IMR-90 (cell line): ENCODE results near the gene MBD2. TPM values are rescaled to one million over a fixed set of nuclear protein-coding genes. Genes with fewer than 3 reads are reported as not detected.

Experiments
- ATAC-seq: fragments of 200-7000 bp; cut with Tn5 transposase; 2 replicates; pipeline ENCODE4 v1.9.1; 2020; ENCODE audit warnings: low read depth, mild to moderate bottlenecking, moderate library complexity
- BruUV-seq: library from RNA; stranded (reverse); fragments of 400-500 nt; replicated peaks from 2 replicates; lab custom pipeline; 2021; lab: Mats Ljungman, UMichigan
- CTCF ChIA-PET: fragments of 300-600 bp; formaldehyde crosslinking; extraction: SDS; loops from one replicate; lab custom pipeline; 2021; ENCODE audit warnings: antibody characterized with exemption; lab: Yijun Ruan, JAX
- POLR2A ChIA-PET: fragments of 300-600 bp; sonication (Branson Sonifier 250); formaldehyde crosslinking; loops from one replicate; lab custom pipeline; 2022; ENCODE audit warnings: antibody characterized with exemption; ENCODE audit not compliant: unreplicated experiment; lab: Charles Lee
- DNase-seq: peaks from one replicate; pipeline ENCODE4 v3.0.0; 2013
- H2AFZ ChIP-seq: replicated peaks from 2 replicates; pipeline ENCODE3; 2013; ENCODE audit warnings: low read length, mild to moderate bottlenecking; ENCODE audit not compliant: poor library complexity
- H2AK5ac ChIP-seq: 2 replicates; pipeline ENCODE4 v1.6.1; 2013; ENCODE audit warnings: low read depth, low read length, inconsistent platforms
- H2AK9ac ChIP-seq: replicated peaks from 2 replicates; pipeline ENCODE3; 2013; ENCODE audit warnings: mild to moderate bottlenecking, low read depth, low read length, moderate library complexity; ENCODE audit not compliant: poor library complexity
- H2BK120ac ChIP-seq: 2 replicates; pipeline ENCODE4 v1.6.1; 2013; ENCODE audit warnings: low read depth, low read length, inconsistent platforms
- H2BK15ac ChIP-seq: 3 replicates; pipeline ENCODE4 v1.6.1; 2013; ENCODE audit warnings: low read depth, low read length, inconsistent platforms
- H2BK20ac ChIP-seq: 2 replicates; pipeline ENCODE4 v1.6.1; 2013; ENCODE audit warnings: low read depth, mild to moderate bottlenecking, inconsistent platforms, low read length, moderate library complexity
- H2BK5ac ChIP-seq: 2 replicates; pipeline ENCODE4 v1.6.1; 2013; ENCODE audit warnings: mild to moderate bottlenecking, low read depth, low read length, inconsistent platforms; ENCODE audit not compliant: poor library complexity, severe bottlenecking
- H3K14ac ChIP-seq: replicated peaks from 2 replicates; pipeline ENCODE4 v1.6.1; 2013; ENCODE audit warnings: low read depth, low read length, inconsistent platforms
- H3K18ac ChIP-seq: 2 replicates; pipeline ENCODE4 v1.6.1; 2013; ENCODE audit warnings: low read depth, low read length, control low read depth
- H3K23ac ChIP-seq: 2 replicates; pipeline ENCODE4 v1.6.1; 2013; ENCODE audit warnings: low read depth, low read length, inconsistent platforms
- H3K27ac ChIP-seq: 2 replicates; pipeline ENCODE4 v1.5.1; 2013; ENCODE audit warnings: mild to moderate bottlenecking, control low read depth, low read length; ENCODE audit not compliant: insufficient read depth
- H3K27me3 ChIP-seq: 2 replicates; pipeline ENCODE4 v1.6.1; 2013; ENCODE audit warnings: low read length; ENCODE audit not compliant: control insufficient read depth, insufficient read depth
- H3K36me3 ChIP-seq: 2 replicates; pipeline ENCODE4 v1.6.1; 2013; ENCODE audit warnings: low read length, mixed read lengths; ENCODE audit not compliant: control insufficient read depth, insufficient read depth
- H3K4ac ChIP-seq: 2 replicates; pipeline ENCODE4 v1.6.1; 2013; ENCODE audit warnings: low read depth, low read length, inconsistent platforms
- H3K4me1 ChIP-seq: 2 replicates; pipeline ENCODE4 v1.6.1; 2013; ENCODE audit warnings: low read length, mixed read lengths; ENCODE audit not compliant: control insufficient read depth, insufficient read depth
- H3K4me2 ChIP-seq: 2 replicates; pipeline ENCODE4 v1.6.1; 2013; ENCODE audit warnings: low read depth, mild to moderate bottlenecking, control low read depth, low read length, moderate library complexity
- H3K4me3 ChIP-seq: 2 replicates; pipeline ENCODE4 v1.5.1; 2013; ENCODE audit warnings: low read depth, mild to moderate bottlenecking, control low read depth, low read length, moderate library complexity; ENCODE audit not compliant: insufficient read depth
- H3K56ac ChIP-seq: 2 replicates; pipeline ENCODE4 v1.6.1; 2013; ENCODE audit warnings: low read length, inconsistent platforms; ENCODE audit not compliant: insufficient read depth; ENCODE audit errors: extremely low read depth
- H3K79me1 ChIP-seq, 2 experiments: 2 replicates each; pipeline ENCODE4 v1.6.1; 2013; ENCODE audit warnings: low read length in 2 of 2, inconsistent platforms in 1 of 2, low read depth in 1 of 2
- H3K9ac ChIP-seq: 2 replicates; pipeline ENCODE4 v1.6.1; 2013; ENCODE audit warnings: low read depth, low read length, control low read depth
- H3K9me1 ChIP-seq: 2 replicates; pipeline ENCODE4 v1.6.1; 2013; ENCODE audit warnings: low read length, inconsistent platforms; ENCODE audit not compliant: insufficient read depth
- H3K9me3 ChIP-seq: 2 replicates; pipeline ENCODE4 v1.6.1; 2013; ENCODE audit warnings: low read length; ENCODE audit not compliant: control insufficient read depth, insufficient read depth
- H4K20me1 ChIP-seq: 2 replicates; pipeline ENCODE4 v1.6.1; 2013; ENCODE audit warnings: low read length, inconsistent platforms; ENCODE audit not compliant: insufficient read depth
- H4K5ac ChIP-seq: 2 replicates; pipeline ENCODE4 v1.6.1; 2013; ENCODE audit warnings: mild to moderate bottlenecking, low read depth, low read length, control low read depth
- H4K8ac ChIP-seq, 2 experiments: 2 replicates each; pipeline ENCODE4 v1.6.1; 2013; ENCODE audit warnings: low read depth in 2 of 2, low read length in 2 of 2, control low read depth in 1 of 2, inconsistent platforms in 1 of 2
- H4K91ac ChIP-seq: 2 replicates; pipeline ENCODE4 v1.6.1; 2013; ENCODE audit warnings: low read depth, low read length, inconsistent platforms; ENCODE audit not compliant: insufficient read depth
- BHLHE40 ChIP-seq: fragments of 150-350 bp; IDR thresholded peaks from 2 replicates; pipeline ENCODE4 v1.6.1; 2016; ENCODE audit warnings: mild to moderate bottlenecking, low read depth, low read length
- FOS ChIP-seq: fragments of 150-350 bp; IDR thresholded peaks from 2 replicates; pipeline ENCODE4 v1.6.1; 2016; ENCODE audit warnings: low read depth, low read length
- MAFK ChIP-seq: IDR thresholded peaks from 2 replicates; pipeline ENCODE4 v1.6.1; 2012; ENCODE audit warnings: low read depth, low read length, improper control_type of control experiment
- NFE2L2 ChIP-seq: fragments of 150-350 bp; IDR thresholded peaks from 2 replicates; pipeline ENCODE4 v1.6.1; 2016; ENCODE audit warnings: low read depth, mild to moderate bottlenecking, low read length
- SMC3 ChIP-seq: fragments of 150-350 bp; IDR thresholded peaks from 2 replicates; pipeline ENCODE4 v1.6.1; 2016; ENCODE audit warnings: low read depth, mild to moderate bottlenecking, antibody characterized with exemption, low read length, moderate library complexity
- USF2 ChIP-seq: fragments of 150-350 bp; IDR thresholded peaks from 2 replicates; pipeline ENCODE4 v1.6.1; 2017; ENCODE audit warnings: mild to moderate bottlenecking, antibody characterized with exemption, low read length, low read depth
- dilution Hi-C: fragments of 300-500 bp; cut with HindIII; formaldehyde crosslinking; loops from one replicate; pipeline ENCODE4 v1.14.3; 2018; ENCODE audit warnings: low sequenced_read_pairs; ENCODE audit not compliant: unreplicated experiment
- in situ Hi-C: fragments of 300-500 bp; cut with MboI; formaldehyde crosslinking; loops from 3 replicates; pipeline ENCODE4 v1.14.3; 2019; ENCODE audit warnings: low sequenced_read_pairs, inconsistent platforms, mixed read lengths
- intact Hi-C: fragments of 100-400 bp; cut with micrococcal nuclease; formaldehyde crosslinking; loops from 2 replicates; pipeline ENCODE4 v1.10.0; 2022
- polyA plus RNA-seq, 3 experiments: library from polyadenylated mRNA; depleted of rRNA; stranded (reverse); fragments of >200 nt; gene quantifications; 2 replicates each; pipeline ENCODE4 v1.2.3, GENCODE V29; 2012; ENCODE audit warnings: low replicate concordance in 1 of 3
- total RNA-seq: library from RNA; depleted of rRNA; stranded (reverse); fragments of >200 nt; gene quantifications from 2 replicates; pipeline ENCODE4 v1.2.3, GENCODE V29; 2012

The MBD2 gene
- total and polyA plus RNA-seq, 2 of the 4 experiments (the other 2 are of a cell fraction) = 9.7 to 29.5 TPM

DNA sequence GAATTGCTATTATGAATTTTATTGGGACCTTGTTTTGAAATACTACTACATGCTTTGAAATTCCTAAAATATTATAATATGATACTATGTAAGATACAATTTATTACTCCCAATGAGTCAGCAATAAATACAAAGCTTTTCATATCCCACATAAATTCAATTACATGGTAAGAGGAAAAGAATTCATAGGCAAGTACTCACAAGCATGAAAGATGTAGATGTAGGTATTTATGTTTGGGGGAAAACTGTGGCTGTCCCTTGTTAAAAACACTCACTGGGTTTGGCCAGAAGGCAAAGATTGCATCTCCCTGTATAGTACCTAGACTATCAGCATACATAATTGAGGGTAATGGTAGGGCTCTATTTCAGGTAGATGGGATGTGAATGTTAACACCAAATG, 90.4 kb downstream of the MBD2 start:
- no peaks in the 10 kb centered on the region for H3K9me1 ChIP-seq
- DNase-seq (no peak), ATAC-seq (no peak)
- dilution Hi-C loops (no loop called here), intact Hi-C loops (no loop called here), in situ Hi-C loops (no loop called here)
- ChIA-PET CTCF (no interaction called here), POLR2A (no interaction called here)
- H3K9me3 ChIP-seq = no peaks in the 10 kb centered on the region
- no peak overlapping the region for H2AFZ ChIP-seq
- H2AK9ac ChIP-seq = no peak overlapping the region
- H3K27ac ChIP-seq = no peak overlapping the region
- no peak overlapping the region for H2BK120ac ChIP-seq
- H2BK15ac ChIP-seq = no peak overlapping the region
- H3K18ac ChIP-seq = no peak overlapping the region
- no peak overlapping the region for H3K9ac ChIP-seq
- no peaks in the 10 kb centered on the region for H3K36me3 ChIP-seq
- H4K91ac ChIP-seq = no peak overlapping the region
- H3K27me3 ChIP-seq = no peaks in the 10 kb centered on the region
- no peak overlapping the region for H2BK5ac ChIP-seq
- H4K5ac ChIP-seq = no peak overlapping the region
- H3K4me3 ChIP-seq = no peak overlapping the region
- H3K4me2 ChIP-seq = no peak overlapping the region
- no peak overlapping the region for H3K14ac ChIP-seq
- H3K56ac ChIP-seq = no peak overlapping the region
- H4K8ac ChIP-seq = no peak overlapping the region
- no peak overlapping the region for H2BK20ac ChIP-seq
- no peaks in the 10 kb centered on the region for H3K4me1 ChIP-seq
- H2AK5ac ChIP-seq = no peak overlapping the region
- no peaks in the 10 kb centered on the region for H4K20me1 ChIP-seq
- no TSS peak for BruUV-seq
- no peak overlapping the region for H3K4ac ChIP-seq
- H3K79me1 ChIP-seq = no peaks in the 10 kb centered on the region
- H3K23ac ChIP-seq = no peak overlapping the region
- TF ChIP-seq MAFK (peak; percentile 18; the same call in 1 of the 2 replicates), FOS (no peak), SMC3 (no peak), NFE2L2 (peak; percentile 72), BHLHE40 (no peak), USF2 (no peak)
